ENCODE results near the gene HNRNPL. TPM values are rescaled to one million over a fixed set of nuclear protein-coding genes. Genes with fewer than 3 reads are reported as not detected.
A peak's percentile ranks its signal among the peaks of the same experiment; 100 is the strongest.

HNRNPL gene
- total RNA-seq, 4 donors from 2014 or later = 88.3 to 172 (median 126) TPM

DNA sequence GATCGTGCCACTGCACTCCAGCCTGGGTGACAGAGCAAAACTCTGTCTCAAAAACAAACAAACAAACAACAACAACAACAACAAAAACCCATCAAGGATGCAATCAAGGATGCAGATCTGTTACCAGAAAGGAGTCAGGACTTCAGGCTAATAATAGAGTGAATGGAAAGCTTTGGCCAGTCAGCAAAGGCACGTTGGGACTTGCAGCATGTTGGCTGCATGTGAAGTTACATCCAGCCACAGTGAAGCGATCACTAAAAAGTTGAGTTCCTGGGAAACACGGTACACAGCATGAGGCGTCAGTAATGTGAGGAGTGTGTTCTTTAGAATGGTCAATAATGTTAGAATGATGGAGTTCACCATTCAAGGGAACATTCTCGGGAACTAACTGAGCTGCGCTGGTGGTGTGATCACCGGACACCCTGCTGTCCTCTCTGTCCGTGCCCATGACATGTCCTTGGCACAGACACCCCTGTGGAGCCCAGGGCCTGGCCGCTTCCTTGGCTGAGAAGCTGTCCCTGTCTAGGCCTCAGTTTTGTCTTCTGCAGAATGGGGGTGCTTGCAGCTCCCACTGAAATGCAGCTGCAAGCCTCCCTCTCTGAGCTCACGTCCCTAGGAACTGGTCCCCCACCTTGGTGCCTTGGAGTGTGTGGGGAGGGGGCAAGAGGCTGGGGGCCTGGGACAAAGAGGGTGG is 63.1 kb downstream of the HNRNPL start:
- Histone ChIP-seq H3K4me1 (no peaks in the 10 kb centered on the region), H3K27ac (no peak overlapping the region), H3K9me3 (no peaks in the 10 kb centered on the region), H3K36me3 (no peaks in the 10 kb centered on the region), H3K4me3 (no peak overlapping the region), H3K27me3 (no peaks in the 10 kb centered on the region)
- intact Hi-C loops (cut with DNase I; ENCODE audit: low total_unique reads) = no loop called here
- ATAC-seq (peak in 1 of 2 donors; percentile 55), DNase-seq (no peak)
- TF ChIP-seq, protein P1, sequence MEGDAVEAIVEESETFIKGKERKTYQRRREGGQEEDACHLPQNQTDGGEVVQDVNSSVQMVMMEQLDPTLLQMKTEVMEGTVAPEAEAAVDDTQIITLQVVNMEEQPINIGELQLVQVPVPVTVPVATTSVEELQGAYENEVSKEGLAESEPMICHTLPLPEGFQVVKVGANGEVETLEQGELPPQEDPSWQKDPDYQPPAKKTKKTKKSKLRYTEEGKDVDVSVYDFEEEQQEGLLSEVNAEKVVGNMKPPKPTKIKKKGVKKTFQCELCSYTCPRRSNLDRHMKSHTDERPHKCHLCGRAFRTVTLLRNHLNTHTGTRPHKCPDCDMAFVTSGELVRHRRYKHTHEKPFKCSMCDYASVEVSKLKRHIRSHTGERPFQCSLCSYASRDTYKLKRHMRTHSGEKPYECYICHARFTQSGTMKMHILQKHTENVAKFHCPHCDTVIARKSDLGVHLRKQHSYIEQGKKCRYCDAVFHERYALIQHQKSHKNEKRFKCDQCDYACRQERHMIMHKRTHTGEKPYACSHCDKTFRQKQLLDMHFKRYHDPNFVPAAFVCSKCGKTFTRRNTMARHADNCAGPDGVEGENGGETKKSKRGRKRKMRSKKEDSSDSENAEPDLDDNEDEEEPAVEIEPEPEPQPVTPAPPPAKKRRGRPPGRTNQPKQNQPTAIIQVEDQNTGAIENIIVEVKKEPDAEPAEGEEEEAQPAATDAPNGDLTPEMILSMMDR (IDR thresholded peaks at IDR 0.05 in 4 of 5, conservative IDR thresholded peaks at IDR 0.05 in 1 of 5) = no peak
- no peak for TF ChIP-seq POLR2A (IDR thresholded peaks at IDR 0.05)
- in situ Hi-C loops (cut with MboI; ENCODE audit: low sequenced_read_pairs in 4 of 4) = no loop called here

Other genes starting within 250 kb of the HNRNPL start
- gene MAP4K1, start 232.0 kb downstream of the HNRNPL start, total RNA-seq = under 1 TPM in 3 of 4 donors, not detected in 1; 0.31 to 0.97 (median 0.78) TPM
- gene EIF3K, start 230.8 kb downstream of the HNRNPL start, total RNA-seq = 100 to 1,000 TPM; 619 to 975 (median 681) TPM
- gene ACTN4, start 202.3 kb downstream of the HNRNPL start, total RNA-seq = 10 to 100 TPM; 32.0 to 85.3 (median 63.9) TPM
- under 1 TPM in 1 of 4 donors, not detected in 3; 0.42 TPM for gene CAPN12, start 105.5 kb downstream of the HNRNPL start, total RNA-seq
- not detected for gene LGALS7, start 76.5 kb downstream of the HNRNPL start, total RNA-seq
- not detected for gene LGALS7B, start 60.8 kb downstream of the HNRNPL start, total RNA-seq
- gene LGALS4, start 37.0 kb downstream of the HNRNPL start, total RNA-seq = 10 to 100 TPM in 1 of 4 donors, 1 to 10 TPM in 1, under 1 TPM in 1, not detected in 1; 0.55 to 14.2 (median 1.2) TPM
- gene ECH1, start 18.2 kb downstream of the HNRNPL start, total RNA-seq = 100 to 1,000 TPM in 3 of 4 donors, 10 to 100 TPM in 1; 99.6 to 302 (median 172) TPM
- 1 to 10 TPM in 3 of 4 donors, under 1 TPM in 1; 0.95 to 3.3 (median 2.9) TPM for gene RINL, start 28.3 kb upstream of the HNRNPL start, total RNA-seq
- gene SIRT2, start 49.6 kb upstream of the HNRNPL start, total RNA-seq = 100 to 1,000 TPM; 208 to 327 (median 285) TPM
- 10 to 100 TPM; 32.2 to 63.8 (median 53.6) TPM for gene NFKBIB, start 50.0 kb upstream of the HNRNPL start, total RNA-seq
- under 1 TPM in 1 of 4 donors, not detected in 3; 0.46 TPM for gene CCER2, start 62.2 kb upstream of the HNRNPL start, total RNA-seq
- 10 to 100 TPM; 12.1 to 30.0 (median 27.8) TPM for gene SARS2, start 80.8 kb upstream of the HNRNPL start, total RNA-seq
- gene MRPS12, start 81.0 kb upstream of the HNRNPL start, total RNA-seq = 10 to 100 TPM; 20.0 to 49.8 (median 36.1) TPM
- 1 to 10 TPM; 1.6 to 4.2 (median 2.4) TPM for gene FBXO17, start 125.8 kb upstream of the HNRNPL start, total RNA-seq
- gene FBXO27, start 182.6 kb upstream of the HNRNPL start, total RNA-seq = 1 to 10 TPM in 1 of 4 donors, under 1 TPM in 2, not detected in 1; 0.20 to 1.2 (median 0.52) TPM
- not detected for gene ACP7, start 234.4 kb upstream of the HNRNPL start, total RNA-seq